ENCODE data around the gene GALNT9. TPM values are rescaled to one million over a fixed set of nuclear protein-coding genes. Genes with fewer than 3 reads are reported as not detected.

GALNT9 gene
- total and polyA plus RNA-seq, 2 donors (not counting 1 experiment from before 2014, with no cell fraction given): 0.10 to 2.8 TPM

GRCh38 chr12:132355742-132356681 lies 26.6 kb upstream of the GALNT9 start:
- H3K4me2 ChIP-seq (ENCODE audit: extremely low read depth, insufficient read depth, low read length): no peak overlapping the region
- no peak for TF ChIP-seq CTCF (conservative IDR thresholded peaks at IDR 0.05 in 1 of 2, IDR thresholded peaks at IDR 0.05 in 1 of 2; ENCODE audit: low read depth in 1 of 2, low read length in 2 of 2)
- no peak for TF ChIP-seq EZH2 (IDR thresholded peaks at IDR 0.05; ENCODE audit: low read length, missing control alignments)
- no peak for DNase-seq (ENCODE audit: low read depth in 2 of 2)
- no peaks in the 10 kb centered on the region for H3K9me3 ChIP-seq (ENCODE audit: control insufficient read depth, insufficient read depth, low read depth, low read length)
- no peaks in the 10 kb centered on the region for H3K36me3 ChIP-seq (ENCODE audit: control insufficient read depth, insufficient read depth, low read length)
- no peak overlapping the region for H3K4me3 ChIP-seq (replicated peaks in 1 of 4; ENCODE audit: control extremely low read depth in 1 of 4, insufficient read depth in 1 of 4, low read depth in 3 of 4, low read length in 4 of 4)
- H3K4me1 ChIP-seq (ENCODE audit: control insufficient read depth, extremely low read depth, insufficient read depth, low read length): no peaks in the 10 kb centered on the region
- no peak overlapping the region for H3K27ac ChIP-seq (ENCODE audit: insufficient read depth, low read length)
- no peaks in the 10 kb centered on the region for H3K79me2 ChIP-seq (ENCODE audit: control insufficient read depth, insufficient read depth, low read length)
- no peaks in the 10 kb centered on the region for H4K20me1 ChIP-seq (ENCODE audit: control insufficient read depth, extremely low read depth, insufficient read depth, low read length)
- no peak overlapping the region for H3K9ac ChIP-seq (ENCODE audit: insufficient read depth, low read length)
- no peaks in the 10 kb centered on the region for H3K27me3 ChIP-seq (ENCODE audit: control insufficient read depth, insufficient read depth, low read length)
- no peak overlapping the region for H2AFZ ChIP-seq (ENCODE audit: low read length)

GRCh38 chr12:132354982-132355680 lies 25.7 kb upstream of the GALNT9 start:
- TF ChIP-seq CTCF (conservative IDR thresholded peaks at IDR 0.05 in 1 of 2, IDR thresholded peaks at IDR 0.05 in 1 of 2; ENCODE audit: low read depth in 1 of 2, low read length in 2 of 2) (no peak), EZH2 (IDR thresholded peaks at IDR 0.05; ENCODE audit: low read length, missing control alignments) (no peak)
- Histone ChIP-seq H3K79me2 (ENCODE audit: control insufficient read depth, insufficient read depth, low read length) (no peaks in the 10 kb centered on the region), H4K20me1 (ENCODE audit: control insufficient read depth, extremely low read depth, insufficient read depth, low read length) (no peaks in the 10 kb centered on the region), H3K36me3 (ENCODE audit: control insufficient read depth, insufficient read depth, low read length) (no peaks in the 10 kb centered on the region), H3K9me3 (ENCODE audit: control insufficient read depth, insufficient read depth, low read depth, low read length) (no peaks in the 10 kb centered on the region), H3K4me2 (ENCODE audit: extremely low read depth, insufficient read depth, low read length) (no peak overlapping the region), H3K4me3 (replicated peaks in 1 of 4; ENCODE audit: control extremely low read depth in 1 of 4, insufficient read depth in 1 of 4, low read depth in 3 of 4, low read length in 4 of 4) (no peak overlapping the region), H3K9ac (ENCODE audit: insufficient read depth, low read length) (no peak overlapping the region), H3K27me3 (ENCODE audit: control insufficient read depth, insufficient read depth, low read length) (no peaks in the 10 kb centered on the region), H3K27ac (ENCODE audit: insufficient read depth, low read length) (no peak overlapping the region), H2AFZ (ENCODE audit: low read length) (no peak overlapping the region), H3K4me1 (ENCODE audit: control insufficient read depth, extremely low read depth, insufficient read depth, low read length) (no peaks in the 10 kb centered on the region)
- no peak for DNase-seq (ENCODE audit: low read depth in 2 of 2)

- H3K9ac ChIP-seq (ENCODE audit: insufficient read depth, low read length): no peak overlapping the region
- H3K27me3 ChIP-seq (ENCODE audit: control insufficient read depth, insufficient read depth, low read length): no peaks in the 10 kb centered on the region
- no peaks in the 10 kb centered on the region for H3K4me1 ChIP-seq (ENCODE audit: control insufficient read depth, extremely low read depth, insufficient read depth, low read length)
- no peaks in the 10 kb centered on the region for H3K9me3 ChIP-seq (ENCODE audit: control insufficient read depth, insufficient read depth, low read depth, low read length)
- DNase-seq (ENCODE audit: low read depth in 2 of 2): no peak
- no peak overlapping the region for H3K4me2 ChIP-seq (ENCODE audit: extremely low read depth, insufficient read depth, low read length)
- H4K20me1 ChIP-seq (ENCODE audit: control insufficient read depth, extremely low read depth, insufficient read depth, low read length): no peaks in the 10 kb centered on the region
- TF ChIP-seq CTCF (conservative IDR thresholded peaks at IDR 0.05 in 1 of 2, IDR thresholded peaks at IDR 0.05 in 1 of 2; ENCODE audit: low read depth in 1 of 2, low read length in 2 of 2) (no peak), EZH2 (IDR thresholded peaks at IDR 0.05; ENCODE audit: low read length, missing control alignments) (no peak)
- H3K27ac ChIP-seq (ENCODE audit: insufficient read depth, low read length): no peak overlapping the region
- no peaks in the 10 kb centered on the region for H3K79me2 ChIP-seq (ENCODE audit: control insufficient read depth, insufficient read depth, low read length)
- H2AFZ ChIP-seq (ENCODE audit: low read length): no peak overlapping the region
- H3K4me3 ChIP-seq (replicated peaks in 1 of 4; ENCODE audit: control extremely low read depth in 1 of 4, insufficient read depth in 1 of 4, low read depth in 3 of 4, low read length in 4 of 4): no peak overlapping the region
- H3K36me3 ChIP-seq (ENCODE audit: control insufficient read depth, insufficient read depth, low read length): no peaks in the 10 kb centered on the region
These were observed 25.0 kb upstream of the GALNT9 start for GRCh38 chr12:132354211-132354981.
